HG03439 (cell line): ENCODE measurements around the gene SFI1.
"Not testable (repeated sequence)": the region's sequence is repeated elsewhere in the genome, so short reads cannot be mapped to it uniquely, and the experiment has no call there.

Experiments used
- ATAC-seq: cut with Tn5 transposase; IDR thresholded peaks from one replicate; pipeline ENCODE4 v1.9.1; 2021; ENCODE audit warnings: mild to moderate bottlenecking, moderate library complexity; ENCODE audit not compliant: unreplicated experiment

SFI1 gene

DNA sequence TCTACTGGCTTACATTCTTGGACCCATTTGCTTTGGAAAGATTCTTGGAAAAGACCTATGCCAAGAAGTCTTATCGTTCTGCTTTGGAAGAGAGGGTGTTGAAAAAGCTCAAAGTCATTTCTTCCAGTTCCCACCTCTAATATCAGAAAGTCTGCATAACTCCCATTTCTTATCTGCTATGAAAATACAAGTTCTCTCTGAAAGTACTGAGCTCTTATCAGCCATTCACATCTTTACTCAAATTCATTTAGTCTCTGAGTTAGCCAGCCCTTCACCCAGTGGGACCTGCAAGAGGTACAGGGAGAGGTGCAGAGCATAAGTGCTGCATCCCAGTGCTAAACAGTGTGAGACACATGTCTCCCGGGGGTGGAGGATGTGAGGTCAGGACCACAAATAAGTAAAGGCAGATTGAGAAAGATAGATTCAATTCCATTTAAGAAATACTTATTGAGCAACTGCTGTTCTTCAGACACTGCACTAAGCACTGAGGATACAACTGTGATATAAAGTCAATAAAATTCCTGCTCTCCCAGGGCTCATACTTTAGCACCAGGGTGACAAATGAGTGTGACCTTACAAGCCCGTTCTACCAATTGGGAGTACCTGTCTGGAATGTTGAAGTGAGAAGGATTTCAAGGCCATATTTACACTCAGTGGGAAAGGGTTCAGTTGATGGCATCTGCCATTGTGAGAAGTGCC, 89.0 kb downstream of the SFI1 start:
- no peak for ATAC-seq

DNA sequence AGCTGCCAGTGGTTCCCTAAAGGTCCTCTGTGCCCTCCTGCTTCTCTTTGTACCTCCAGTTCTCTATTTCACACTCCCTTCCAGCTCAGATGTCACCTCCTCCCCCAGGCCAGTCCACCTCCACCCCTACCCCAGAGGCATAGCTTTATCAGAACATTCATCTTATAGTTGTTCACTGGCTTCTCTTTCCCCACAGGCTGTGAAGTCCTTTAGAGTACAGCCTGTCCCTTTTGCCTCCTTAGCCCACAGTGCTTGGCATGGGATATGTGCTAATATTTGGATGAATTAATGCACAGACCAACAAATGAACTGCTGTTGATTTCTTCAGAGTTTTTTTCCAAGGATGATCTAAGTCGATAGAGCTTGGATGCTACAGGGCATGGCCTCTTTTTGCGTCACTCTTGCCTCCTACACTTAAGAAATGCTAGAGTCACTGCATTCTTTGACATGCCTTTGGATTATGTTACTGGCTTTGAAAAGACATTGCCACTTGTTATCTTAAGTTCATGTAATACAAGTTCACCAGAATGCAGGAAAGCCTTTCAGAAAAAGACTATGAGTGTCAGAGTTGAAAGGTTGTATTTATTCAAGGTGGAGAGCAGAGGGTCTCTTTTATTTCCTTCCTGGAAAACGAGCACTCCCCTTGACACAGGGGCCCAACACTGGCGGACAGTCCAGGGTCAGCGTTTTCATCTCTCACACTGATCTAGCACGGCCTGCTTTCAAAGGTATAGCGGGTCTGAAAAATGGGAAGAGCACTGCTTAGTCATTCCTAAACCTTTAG, 90.0 kb downstream of the SFI1 start:
- ATAC-seq = no peak

GRCh38 chr22:31588970-31589675, 92.8 kb downstream of the SFI1 start:
- no peak for ATAC-seq

DNA sequence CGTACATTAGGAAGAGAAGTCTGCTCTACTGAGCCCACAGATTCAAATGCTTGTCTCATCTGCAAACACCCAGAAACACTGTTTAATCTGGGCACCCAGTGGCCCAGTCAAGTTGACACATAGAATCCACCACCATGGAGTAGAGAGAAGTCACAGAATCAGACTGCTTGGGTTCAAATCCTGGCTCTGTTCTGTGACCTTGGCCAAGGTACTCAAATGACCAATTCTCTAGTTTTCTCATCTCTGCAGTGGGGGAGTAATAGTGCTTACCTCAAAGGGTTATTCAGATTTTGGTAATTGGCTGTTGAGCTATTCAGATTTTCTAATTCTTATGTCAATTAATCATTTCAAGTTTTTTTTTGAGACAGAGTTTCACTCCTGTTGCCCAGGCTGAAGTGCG, 93.8 kb downstream of the SFI1 start:
- not testable (repeated sequence) for ATAC-seq

- ATAC-seq = no peak
These were observed 98.9 kb downstream of the SFI1 start for GRCh38 chr22:31595271-31595670.

DNA sequence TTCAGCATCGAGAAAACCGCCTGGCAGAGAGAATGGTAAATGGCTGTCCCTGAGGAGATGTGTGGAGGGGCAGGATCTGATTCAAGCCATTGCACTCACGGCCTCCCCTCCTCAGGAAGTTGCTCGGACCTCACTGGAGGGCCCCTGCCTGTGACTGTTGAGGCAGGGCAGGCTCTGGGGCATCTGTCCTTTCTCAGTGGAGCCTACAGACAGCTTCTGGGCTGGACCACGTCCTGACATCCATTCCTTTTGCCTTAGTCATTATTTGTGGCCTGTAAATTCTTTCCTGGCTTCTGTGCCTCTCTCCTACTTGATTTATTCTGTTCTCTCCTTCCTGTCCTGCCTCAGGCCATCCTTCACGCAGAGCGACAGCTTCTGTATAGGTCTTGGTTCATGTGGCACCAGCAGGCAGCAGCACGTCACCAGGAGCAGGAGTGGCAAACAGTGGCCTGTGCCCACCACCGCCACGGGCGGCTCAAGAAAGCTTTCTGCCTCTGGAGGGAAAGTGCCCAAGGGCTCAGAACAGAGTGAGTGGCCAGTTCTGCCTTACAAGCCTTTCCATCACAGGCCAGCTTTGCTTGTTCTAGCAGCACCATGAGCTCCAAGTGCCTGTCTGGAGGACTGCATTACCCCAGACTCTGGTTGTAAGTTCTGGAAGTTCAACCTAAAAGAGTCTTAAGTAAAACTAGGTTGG, 106.1 kb downstream of the SFI1 start:
- no peak for ATAC-seq

GRCh38 chr22:31603081-31603525, 106.8 kb downstream of the SFI1 start:
- no peak for ATAC-seq

GRCh38 chr22:31603574-31603973, 107.2 kb downstream of the SFI1 start:
- ATAC-seq = no peak

DNA sequence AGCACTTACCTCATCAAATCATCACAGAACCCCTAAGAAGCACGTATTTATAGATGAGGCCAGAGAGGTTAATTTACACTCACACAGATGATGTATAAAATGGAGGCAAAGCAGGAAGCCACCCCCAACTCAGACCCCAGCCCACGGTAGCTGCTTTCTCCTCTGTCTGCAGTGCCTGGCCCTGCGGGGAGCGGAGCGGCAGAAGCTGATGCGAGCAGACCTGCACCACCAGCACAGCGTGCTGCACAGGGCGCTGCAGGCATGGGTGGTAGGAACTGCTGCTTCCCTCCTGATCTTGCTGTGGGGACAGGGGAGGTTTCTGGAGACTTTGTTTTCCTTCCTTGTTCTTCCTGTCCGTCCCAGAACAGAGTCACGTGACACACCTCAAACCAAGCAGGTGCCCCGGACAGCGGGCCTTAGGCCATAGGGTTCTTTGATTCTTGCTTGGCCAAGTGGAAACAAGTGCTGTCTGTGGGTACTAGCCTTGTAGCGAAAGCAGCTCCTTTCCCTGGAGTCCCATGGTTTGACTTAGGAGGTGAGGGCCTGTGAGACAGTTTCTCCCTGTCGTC, 107.9 kb downstream of the SFI1 start:
- ATAC-seq = no peak

DNA sequence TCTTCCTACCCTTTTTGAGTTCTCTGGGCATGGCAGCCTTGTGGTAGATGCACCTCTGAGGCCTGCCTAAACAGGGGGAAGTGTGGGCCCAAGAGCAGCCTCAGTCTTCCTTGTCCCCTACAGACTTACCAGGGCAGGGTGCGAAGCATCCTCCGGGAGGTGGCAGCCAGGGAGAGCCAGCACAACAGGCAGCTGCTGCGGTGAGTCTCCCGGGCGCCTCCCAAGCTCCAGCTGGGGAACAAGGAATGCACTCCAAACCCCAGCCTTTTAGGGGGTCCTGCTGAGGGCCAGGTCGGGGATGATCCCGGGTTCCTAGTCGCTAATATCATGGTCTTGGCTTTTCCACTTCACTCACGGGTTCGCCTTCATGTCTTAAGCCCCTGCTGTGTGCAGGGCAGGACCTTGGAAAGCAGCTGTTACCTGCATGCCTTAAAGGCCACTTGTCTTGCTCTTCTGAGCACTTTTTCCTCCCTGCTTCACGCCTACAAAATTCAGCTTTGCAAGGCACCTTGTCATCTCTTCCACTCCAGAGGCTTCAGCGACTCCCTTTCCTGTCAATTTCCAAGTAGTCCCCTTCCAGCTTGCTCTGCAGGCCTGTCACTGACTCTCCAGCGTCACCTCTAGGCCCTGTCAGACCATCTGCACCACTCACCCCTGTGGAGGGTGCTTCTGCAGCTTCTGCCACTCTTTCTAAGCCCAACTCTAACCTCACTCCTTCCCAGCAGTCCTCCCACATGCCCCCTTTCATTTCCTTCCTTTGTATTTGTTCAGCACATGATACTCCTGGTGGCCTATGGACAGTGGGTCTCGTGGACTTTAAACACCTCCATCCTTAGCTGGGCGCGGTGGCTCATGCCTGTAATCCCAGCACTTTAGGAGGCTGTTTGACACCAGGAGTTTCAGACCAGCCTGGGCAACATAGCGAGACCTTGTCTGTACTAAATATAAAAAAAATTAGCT, 108.7 kb downstream of the SFI1 start:
- ATAC-seq = no peak

DNA sequence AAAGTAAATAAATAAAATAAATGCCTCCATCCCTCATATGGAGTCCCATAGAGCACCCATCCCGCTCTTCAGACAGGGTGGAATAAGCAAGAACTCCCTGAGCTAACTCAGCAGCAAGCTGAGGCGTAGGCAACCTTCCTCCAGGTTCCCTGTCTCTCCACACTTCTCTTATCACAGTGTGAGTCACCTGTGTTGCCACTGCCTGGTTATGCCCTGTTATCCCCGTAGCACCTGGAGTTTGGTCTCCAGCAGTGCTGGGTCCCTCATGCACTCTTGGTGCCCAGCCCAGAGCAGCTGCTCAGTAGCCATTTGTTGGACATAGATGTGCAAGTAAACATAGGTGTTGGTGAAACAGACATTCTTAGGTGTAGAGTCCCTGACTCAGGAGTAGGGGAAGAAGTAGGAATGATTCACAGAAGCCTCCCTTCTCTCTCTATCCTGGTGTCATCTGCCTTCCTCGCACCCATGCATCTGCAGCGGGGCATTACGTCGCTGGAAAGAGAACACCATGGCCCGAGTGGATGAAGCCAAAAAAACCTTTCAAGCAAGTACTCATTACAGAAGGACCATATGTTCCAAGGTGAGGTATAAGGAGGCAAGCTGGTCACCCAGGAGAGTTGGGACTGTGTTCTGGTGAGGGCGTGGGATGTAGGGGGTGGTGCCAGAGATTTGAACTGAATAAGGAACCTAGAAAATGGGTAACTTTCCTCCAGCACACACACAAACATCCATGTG, 109.7 kb downstream of the SFI1 start:
- ATAC-seq = no peak

DNA sequence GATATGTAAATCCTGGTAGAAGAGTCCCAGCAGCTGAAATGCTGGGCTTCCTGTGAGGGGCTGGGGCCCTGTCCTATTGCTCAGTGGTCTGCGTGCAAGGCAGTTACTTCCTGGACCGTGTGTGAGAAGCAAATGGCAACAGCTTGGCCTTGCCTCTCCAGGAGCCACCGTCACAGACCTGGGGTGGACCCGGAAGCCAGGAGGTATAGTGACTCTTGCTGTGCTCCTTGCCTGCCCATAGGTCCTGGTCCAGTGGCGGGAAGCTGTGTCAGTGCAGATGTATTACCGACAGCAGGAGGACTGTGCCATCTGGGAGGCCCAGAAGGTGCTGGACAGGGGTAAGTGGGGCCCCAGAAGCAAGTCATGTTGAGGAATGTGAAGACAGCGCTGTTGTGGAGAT, 111.4 kb downstream of the SFI1 start:
- ATAC-seq = no peak

DNA sequence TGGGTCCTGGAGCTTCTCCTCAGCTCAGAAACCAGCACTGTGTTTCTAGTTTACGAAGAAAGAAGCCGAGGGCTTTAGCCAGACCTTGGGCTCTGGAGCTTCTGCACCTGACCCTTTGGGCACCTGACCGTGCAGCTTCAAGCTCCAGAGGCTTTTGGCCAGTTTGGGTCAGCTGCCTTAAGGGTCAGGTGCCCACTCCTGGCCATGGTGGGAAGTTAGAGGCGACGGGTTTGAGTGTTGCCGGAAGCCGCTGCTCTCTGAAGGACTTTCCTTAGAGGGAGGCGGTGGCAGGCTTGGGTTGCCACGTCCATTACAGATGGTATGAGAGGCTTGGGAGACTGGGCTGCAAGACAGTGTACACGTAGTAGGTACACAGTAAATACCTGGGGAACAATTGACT, 113.4 kb downstream of the SFI1 start:
- ATAC-seq = no peak

DNA sequence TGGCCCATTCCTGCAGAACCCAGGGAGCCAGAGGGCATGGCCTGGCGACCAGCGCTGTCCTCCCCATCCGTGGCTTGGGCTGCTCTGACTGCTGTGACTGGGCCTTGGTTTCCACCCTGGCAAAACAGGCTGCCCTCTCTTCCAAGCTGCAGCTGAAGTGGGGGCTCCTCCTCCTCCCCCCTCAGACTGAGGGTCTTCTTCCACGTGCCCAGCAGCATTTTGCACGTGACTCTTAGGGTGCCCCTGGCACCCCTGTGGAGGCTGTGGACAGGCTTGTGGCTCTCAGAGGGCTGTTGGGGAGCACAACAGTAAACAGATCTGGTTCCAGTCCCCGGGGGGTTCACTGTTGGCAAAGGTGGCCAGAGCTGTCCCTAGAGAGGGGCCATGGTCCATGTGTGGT, 114.3 kb downstream of the SFI1 start:
- no peak for ATAC-seq

DNA sequence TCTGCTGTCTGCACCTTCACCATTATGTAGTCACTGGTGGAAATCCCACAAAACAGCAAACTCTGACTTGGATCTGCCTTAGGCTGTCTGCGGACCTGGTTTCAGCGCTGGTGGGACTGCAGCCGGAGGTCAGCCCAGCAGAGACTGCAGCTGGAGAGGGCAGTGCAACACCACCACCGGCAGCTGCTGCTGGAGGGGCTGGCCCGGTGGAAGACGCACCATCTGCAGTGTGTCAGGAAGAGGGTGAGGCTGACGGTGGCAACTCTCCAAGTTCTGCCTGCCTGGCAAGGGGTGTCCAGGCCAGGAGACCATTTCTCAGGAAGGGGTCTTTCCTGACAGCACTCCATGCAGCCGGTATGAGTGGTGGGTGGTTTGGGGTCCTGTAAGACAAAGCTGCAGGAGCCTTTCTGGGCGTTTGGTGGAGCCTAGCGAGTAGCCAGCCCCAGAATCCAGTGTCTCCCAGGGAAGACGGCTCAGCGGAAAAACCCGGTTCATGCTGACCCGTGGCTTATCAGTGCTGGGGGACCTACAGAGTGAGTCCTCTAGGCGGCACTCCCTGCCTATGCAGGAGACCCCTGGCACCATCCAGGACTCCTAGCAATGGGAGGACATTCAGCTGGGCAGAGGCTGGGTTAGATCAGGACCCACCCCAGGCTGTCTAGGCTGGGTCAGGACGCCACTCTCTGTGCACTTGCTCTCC, 114.9 kb downstream of the SFI1 start:
- ATAC-seq = no peak

GRCh38 chr22:31612891-31613285, 116.6 kb downstream of the SFI1 start:
- no peak for ATAC-seq

GRCh38 chr22:31613286-31613903, 117.1 kb downstream of the SFI1 start:
- no peak for ATAC-seq

- no peak for ATAC-seq
These were observed 117.6 kb downstream of the SFI1 start for GRCh38 chr22:31613904-31614296.
